Heart left ventricle (tissue), 13 donors: ENCODE data around the gene HGS.

Experiments
- POLR2A ChIP-seq, 2 donors: fragments of 450-650 bp; IDR thresholded peaks; one replicate each; pipeline ENCODE4 v1.6.1; 2017; ENCODE audit warnings: antibody characterized with exemption in 2 of 2, mild to moderate bottlenecking in 2 of 2, moderate library complexity in 2 of 2
- TF ChIP-seq, protein P1 (sequence below), 12 donors: fragments of 200-600 bp; sonication (generic) in 4 of 12; IDR thresholded peaks; one replicate each; pipeline versions ENCODE4 v1.5.0 to v1.8.0; 2018 to 2022; ENCODE audit warnings: antibody characterized with exemption in 12 of 12, mild to moderate bottlenecking in 5 of 12
- donor health status: ischemic (EF 13 %, LVEDD 7.1; RV severe dilation, severe dysfunction).
- donor health status: DM: no; HTN: yes; CAD: no.
- donor health status: DM: no; HTN: no; CAD: no.
- donor health status: ischemic (EF 25% LVEDD 6.9; RV normal size, moderate dysfunction).
- donor health status: ischemic (EF 25% LVEDD 5.7; RV mildly dilated, moderate dysfunction).
- donor health status: ischemic (EF 35%, LVEDD 5.7; RV mildly dilated, moderate dysfunction).
- donor health status: nonischemic (EF 11% LVEDD 7.7; RV severe dilation, severe dysfunction).
- donor health status: DM: yes; HTN: yes; CAD: no.
- donor health status: PGD.
- donor health status: ischemic (EF 29% LVEDD 5.4; RV normal size, mild dysfunction).
- donor health status: nonischemic (EF 23%, LVEDD 6.1; RV moderate dilation, normal function).

DNA sequence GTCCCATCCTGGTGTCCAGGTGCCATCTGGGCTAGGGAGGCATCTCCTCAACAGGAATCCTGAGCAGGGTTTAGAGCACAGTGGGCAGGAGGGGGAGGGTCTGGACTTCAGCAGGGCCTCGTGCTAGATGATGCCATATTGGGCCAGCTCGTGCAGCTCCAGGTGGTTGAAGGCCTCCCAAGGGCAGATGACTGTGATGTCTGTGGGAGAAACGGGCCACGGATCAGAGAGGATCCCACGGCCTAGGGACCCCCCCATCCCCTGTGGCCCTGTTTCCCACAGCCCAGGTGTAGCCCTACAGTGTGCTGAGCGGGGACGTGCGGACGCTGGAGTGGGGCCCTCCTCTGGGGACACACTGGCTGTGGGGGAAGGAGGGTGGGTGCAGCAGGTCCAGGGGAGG lies 32.9 kb upstream of the HGS start:
- TF ChIP-seq POLR2A (IDR thresholded peaks at IDR 0.05), result no peak
- TF ChIP-seq, protein P1, sequence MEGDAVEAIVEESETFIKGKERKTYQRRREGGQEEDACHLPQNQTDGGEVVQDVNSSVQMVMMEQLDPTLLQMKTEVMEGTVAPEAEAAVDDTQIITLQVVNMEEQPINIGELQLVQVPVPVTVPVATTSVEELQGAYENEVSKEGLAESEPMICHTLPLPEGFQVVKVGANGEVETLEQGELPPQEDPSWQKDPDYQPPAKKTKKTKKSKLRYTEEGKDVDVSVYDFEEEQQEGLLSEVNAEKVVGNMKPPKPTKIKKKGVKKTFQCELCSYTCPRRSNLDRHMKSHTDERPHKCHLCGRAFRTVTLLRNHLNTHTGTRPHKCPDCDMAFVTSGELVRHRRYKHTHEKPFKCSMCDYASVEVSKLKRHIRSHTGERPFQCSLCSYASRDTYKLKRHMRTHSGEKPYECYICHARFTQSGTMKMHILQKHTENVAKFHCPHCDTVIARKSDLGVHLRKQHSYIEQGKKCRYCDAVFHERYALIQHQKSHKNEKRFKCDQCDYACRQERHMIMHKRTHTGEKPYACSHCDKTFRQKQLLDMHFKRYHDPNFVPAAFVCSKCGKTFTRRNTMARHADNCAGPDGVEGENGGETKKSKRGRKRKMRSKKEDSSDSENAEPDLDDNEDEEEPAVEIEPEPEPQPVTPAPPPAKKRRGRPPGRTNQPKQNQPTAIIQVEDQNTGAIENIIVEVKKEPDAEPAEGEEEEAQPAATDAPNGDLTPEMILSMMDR (IDR thresholded peaks at IDR 0.05), result no peak
